Activated naive CD4-positive, alpha-beta T cell treated with anti-CD3 and anti-CD28 coated beads, Interleukin-2, amount 50 U/mL, for 24 hours (primary cell): ENCODE data around the gene FKBP4.
"Not testable (repeated sequence)": the region's sequence is repeated elsewhere in the genome, so short reads cannot be mapped to it uniquely, and the experiment has no call there.

Source experiments
- H3K27ac Mint-ChIP-seq: one replicate; pipeline ENCODE4 v1.8.0; 2021; ENCODE audit warnings: mild to moderate bottlenecking, mixed read lengths
- H3K27me3 Mint-ChIP-seq: one replicate; pipeline ENCODE4 v1.8.0; 2021; ENCODE audit warnings: mixed read lengths
- H3K36me3 Mint-ChIP-seq: one replicate; pipeline ENCODE4 v1.8.0; 2021; ENCODE audit warnings: mixed read lengths
- H3K4me1 Mint-ChIP-seq: one replicate; pipeline ENCODE4 v1.8.0; 2021; ENCODE audit warnings: mixed read lengths
- H3K4me3 Mint-ChIP-seq: one replicate; pipeline ENCODE4 v1.8.0; 2021; ENCODE audit warnings: mild to moderate bottlenecking, mixed read lengths
- H3K9me3 Mint-ChIP-seq: one replicate; pipeline ENCODE4 v1.8.0; 2021; ENCODE audit warnings: mixed read lengths

The FKBP4 gene

DNA sequence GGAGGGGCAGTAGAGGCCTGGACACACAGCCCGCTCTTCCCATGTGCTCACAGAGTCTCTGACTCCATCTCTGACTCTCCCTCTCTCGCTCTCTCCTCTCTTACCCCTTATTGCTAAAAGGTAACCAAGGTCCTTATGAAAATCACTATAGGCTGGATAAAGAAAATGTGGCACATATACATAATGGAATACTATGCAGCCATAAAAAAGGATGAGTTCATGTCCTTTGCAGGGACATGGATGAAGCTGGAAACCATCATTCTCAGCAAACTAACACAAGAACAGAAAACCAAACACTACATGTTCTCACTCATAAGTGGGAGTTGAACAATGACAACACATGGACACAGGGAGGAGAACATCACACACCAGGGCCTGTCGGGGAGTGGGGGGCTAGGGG is 24.2 kb upstream of the FKBP4 start:
- H3K36me3 Mint-ChIP-seq, H3K4me3 Mint-ChIP-seq, H3K4me1 Mint-ChIP-seq, H3K27ac Mint-ChIP-seq, H3K27me3 Mint-ChIP-seq, H3K9me3 Mint-ChIP-seq: not testable (repeated sequence)

DNA sequence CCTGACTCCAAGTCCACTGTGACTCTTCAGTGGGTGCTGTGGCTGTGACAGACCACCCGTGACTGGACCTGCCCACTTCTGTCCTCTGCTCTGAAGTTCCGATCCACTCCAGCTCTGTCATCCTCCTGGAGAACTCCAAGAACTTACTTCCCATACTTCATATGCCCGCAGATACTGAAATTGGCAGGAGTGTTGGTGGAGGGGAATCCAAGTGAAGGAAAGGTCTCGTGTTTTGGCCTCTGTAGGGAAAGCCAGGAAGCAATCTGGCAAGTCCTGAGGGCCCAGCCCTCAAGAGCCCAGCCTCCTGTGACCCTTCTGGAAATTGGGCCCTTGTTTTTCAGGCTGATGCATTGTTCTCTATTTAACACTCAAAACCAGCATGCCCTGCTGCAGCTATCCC is 22.4 kb upstream of the FKBP4 start:
- Mint-ChIP-seq H3K9me3 (no peaks in the 10 kb centered on the region), H3K4me3 (no peak overlapping the region), H3K36me3 (no peaks in the 10 kb centered on the region), H3K27me3 (no peaks in the 10 kb centered on the region), H3K4me1 (peaks cover 5% of the 10 kb centered on the region), H3K27ac (no peak overlapping the region)

DNA sequence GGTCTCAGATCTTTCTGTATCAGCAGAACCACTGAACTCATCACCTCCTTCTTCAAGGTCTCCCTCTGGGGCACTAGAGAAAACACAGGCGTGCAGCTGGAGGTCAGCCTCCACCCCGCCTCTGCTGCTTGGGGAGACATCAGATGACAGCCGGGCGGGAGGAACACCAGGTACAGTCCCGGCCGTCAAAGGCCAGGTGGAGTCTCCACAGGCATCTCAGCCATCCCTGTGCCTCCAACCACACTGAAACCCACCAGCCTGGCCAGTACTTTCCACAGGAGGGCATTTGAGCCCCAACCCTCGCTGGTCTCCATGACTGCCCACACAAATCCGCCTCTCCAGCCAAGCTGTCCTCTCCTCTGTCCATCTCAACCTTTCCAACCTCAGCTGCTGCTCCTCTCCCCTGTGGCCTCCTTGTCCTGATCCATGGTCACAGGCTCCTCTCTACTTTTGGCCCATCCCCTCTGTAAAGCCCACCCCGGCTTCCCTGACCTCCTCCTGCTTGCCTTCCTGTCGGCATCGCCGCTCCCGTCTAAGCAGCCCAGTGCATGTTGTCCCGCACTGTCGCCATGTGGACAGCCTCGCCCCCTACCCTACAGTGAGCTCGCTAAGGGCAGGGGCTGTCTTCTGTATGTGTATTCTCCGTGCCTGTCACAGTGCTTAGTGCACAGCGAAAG is 21.4 kb upstream of the FKBP4 start:
- H3K27me3 Mint-ChIP-seq: no peaks in the 10 kb centered on the region
- no peak overlapping the region for H3K27ac Mint-ChIP-seq
- peaks cover under 1% of the 10 kb centered on the region for H3K4me1 Mint-ChIP-seq
- no peaks in the 10 kb centered on the region for H3K36me3 Mint-ChIP-seq
- no peak overlapping the region for H3K4me3 Mint-ChIP-seq
- no peaks in the 10 kb centered on the region for H3K9me3 Mint-ChIP-seq

DNA sequence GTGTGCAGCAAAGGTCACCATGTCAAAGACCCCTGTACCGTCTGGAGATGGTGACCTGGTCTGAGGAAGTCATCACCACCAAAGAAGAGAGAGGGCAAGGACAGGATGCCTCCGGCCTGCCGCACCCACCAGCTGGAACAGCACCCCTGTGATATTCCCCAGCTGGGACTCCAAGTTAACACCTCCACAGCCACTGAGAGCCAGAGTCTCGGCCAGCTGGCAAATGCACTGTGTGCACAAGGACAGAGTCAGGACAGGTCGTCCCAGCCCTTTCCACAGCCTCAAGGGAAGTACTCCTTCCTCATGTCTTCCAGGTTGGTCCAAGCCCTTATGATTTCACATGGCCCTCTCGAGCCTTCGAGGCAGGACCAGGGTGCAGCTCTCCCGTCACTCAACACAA is 19.3 kb upstream of the FKBP4 start:
- Mint-ChIP-seq H3K27me3 (no peaks in the 10 kb centered on the region), H3K9me3 (no peaks in the 10 kb centered on the region), H3K4me3 (no peak overlapping the region), H3K27ac (no peak overlapping the region), H3K36me3 (no peaks in the 10 kb centered on the region), H3K4me1 (no peaks in the 10 kb centered on the region)

DNA sequence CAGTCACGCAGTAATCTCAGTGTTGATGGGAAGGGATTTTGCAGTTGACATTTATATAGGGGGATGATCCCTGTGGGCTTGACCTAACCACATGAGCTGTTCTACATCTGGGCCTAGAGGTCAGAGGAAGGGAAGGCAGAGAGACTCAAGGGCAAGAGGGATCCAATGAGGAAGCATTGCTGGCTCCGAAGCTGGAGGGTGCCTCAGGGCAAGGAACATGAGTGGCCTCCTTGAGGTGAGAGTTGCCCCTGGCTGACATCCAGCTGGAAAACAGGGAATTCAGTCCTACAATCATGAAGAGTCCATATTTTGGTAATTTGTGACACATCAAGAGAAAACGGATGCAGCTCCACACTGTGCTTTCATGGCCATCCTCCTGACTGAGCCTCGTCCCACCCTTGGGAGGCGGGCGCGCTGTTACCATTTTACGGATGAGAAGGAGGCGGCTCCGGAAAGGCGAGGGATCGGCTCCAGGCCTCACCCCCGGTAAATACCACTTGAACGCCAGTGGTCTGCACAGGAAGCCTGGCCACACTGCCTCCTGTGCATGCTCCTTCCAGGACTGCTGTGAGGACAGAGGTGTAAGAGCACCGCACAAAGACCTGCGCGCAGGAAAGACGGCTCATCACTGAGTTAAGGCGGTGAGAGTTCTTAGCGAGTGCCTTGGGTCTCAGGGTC is 18.5 kb upstream of the FKBP4 start:
- Mint-ChIP-seq H3K27ac (no peak overlapping the region), H3K36me3 (no peaks in the 10 kb centered on the region), H3K9me3 (no peaks in the 10 kb centered on the region), H3K4me1 (no peaks in the 10 kb centered on the region), H3K27me3 (no peaks in the 10 kb centered on the region), H3K4me3 (no peak overlapping the region)

DNA sequence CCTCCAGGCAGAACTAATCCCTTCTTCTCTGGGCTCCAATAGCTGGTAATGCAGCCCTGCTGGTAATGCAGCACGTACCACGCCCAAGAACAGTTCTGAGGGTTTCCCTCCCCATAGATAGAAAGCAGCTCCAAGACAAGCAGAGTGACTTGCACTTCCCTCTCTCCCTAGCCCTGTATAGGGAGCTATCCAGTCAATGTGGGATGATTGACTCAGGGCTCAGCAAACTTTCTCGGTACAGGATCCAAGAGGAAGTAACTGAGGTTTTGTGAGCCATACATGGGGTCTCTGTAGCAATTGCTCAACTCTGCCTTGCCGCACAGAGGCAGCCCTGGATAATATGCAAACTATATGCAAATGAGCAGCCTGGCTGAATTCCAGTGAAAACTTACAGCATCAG is 15.5 kb upstream of the FKBP4 start:
- peaks cover 6% of the 10 kb centered on the region for H3K4me1 Mint-ChIP-seq
- H3K27ac Mint-ChIP-seq: no peak overlapping the region
- no peaks in the 10 kb centered on the region for H3K36me3 Mint-ChIP-seq
- H3K27me3 Mint-ChIP-seq: peaks cover 2% of the 10 kb centered on the region
- no peaks in the 10 kb centered on the region for H3K9me3 Mint-ChIP-seq
- H3K4me3 Mint-ChIP-seq: no peak overlapping the region

DNA sequence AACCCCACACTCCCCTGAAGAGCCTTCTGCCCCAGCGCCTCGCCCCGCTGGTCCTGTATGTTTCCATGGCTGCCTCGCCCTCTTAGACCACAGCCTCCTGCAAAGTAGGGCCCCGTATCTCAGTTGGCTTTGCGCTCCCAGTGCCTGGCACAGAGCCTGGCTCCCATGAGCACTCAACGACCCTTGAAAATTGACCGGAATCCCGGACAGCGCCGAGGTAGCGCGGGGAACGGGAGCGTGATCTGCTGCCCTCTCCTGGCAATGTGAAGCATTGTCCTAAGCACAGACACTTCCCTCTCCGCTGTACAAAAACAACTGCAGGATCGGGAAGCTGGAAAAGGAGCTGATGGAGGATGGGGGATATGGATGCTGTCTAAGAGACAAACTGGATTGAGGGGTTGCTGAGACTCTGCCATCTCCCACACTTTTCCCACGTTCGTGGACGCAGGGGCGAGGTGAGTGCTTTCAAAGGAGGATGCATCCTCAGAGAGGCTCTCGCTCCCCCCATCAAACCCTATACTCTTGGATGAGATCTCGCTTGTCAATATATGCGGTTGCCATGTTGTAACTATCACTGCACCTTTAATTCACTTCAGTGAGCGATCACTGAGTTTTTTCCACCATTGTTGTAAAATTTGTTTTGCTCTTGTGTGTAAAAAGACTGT is 10.7 kb upstream of the FKBP4 start:
- Mint-ChIP-seq H3K27me3 (peaks cover 2% of the 10 kb centered on the region), H3K4me3 (peak overlapping the region; percentile 75), H3K4me1 (peaks cover 8% of the 10 kb centered on the region), H3K27ac (no peak overlapping the region), H3K36me3 (no peaks in the 10 kb centered on the region), H3K9me3 (no peaks in the 10 kb centered on the region)

DNA sequence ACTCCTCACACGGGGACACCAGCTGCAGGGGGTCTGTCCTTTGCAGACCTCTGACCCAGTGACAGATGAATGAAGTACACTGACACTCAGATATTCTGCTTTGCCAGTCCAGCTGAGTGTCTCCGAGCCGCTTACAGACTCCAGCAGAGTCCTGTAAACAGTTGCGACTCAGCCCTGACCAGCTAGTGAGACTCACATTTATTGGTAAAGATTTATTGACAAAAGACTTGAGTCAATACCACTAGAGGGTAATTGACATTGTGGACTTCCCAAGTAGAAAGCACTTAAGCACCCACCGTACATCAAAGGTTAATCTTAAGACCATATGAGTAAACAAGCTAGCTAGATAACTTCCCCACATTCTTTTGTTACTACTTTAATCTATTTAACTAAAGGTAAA is 9.8 kb upstream of the FKBP4 start:
- Mint-ChIP-seq H3K27ac (no peak overlapping the region), H3K27me3 (peaks cover 2% of the 10 kb centered on the region), H3K36me3 (no peaks in the 10 kb centered on the region)

DNA sequence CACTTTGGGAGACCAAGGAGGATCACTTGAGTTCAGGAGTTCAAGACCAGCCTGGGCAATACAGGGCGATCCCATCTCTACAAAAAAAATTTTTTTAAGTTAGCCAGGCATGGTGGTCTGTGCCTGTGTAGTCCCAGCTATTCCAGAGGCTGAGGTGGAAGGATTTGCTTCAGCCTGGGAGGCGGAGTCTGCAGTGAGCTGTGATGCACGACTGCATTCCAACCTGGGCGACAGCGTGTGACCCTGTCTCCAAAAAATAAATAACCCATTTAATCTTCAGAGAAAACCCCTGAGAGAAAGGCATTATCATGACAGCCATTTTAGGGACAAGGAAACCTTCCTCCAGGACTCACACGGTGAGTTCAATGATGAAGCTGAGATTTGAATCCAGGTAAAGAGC is 3.7 kb upstream of the FKBP4 start:
- H3K36me3 Mint-ChIP-seq: peaks cover 1% of the 10 kb centered on the region
- no peaks in the 10 kb centered on the region for H3K9me3 Mint-ChIP-seq
- no peak overlapping the region for H3K27ac Mint-ChIP-seq
- H3K4me1 Mint-ChIP-seq: peaks cover under 1% of the 10 kb centered on the region
- no peaks in the 10 kb centered on the region for H3K27me3 Mint-ChIP-seq
- no peak overlapping the region for H3K4me3 Mint-ChIP-seq

More for the DNA sequence above, 9.8 kb upstream of the FKBP4 start:
- Mint-ChIP-seq H3K9me3 (no peaks in the 10 kb centered on the region), H3K4me1 (peaks cover 8% of the 10 kb centered on the region), H3K4me3 (no peak overlapping the region)

DNA sequence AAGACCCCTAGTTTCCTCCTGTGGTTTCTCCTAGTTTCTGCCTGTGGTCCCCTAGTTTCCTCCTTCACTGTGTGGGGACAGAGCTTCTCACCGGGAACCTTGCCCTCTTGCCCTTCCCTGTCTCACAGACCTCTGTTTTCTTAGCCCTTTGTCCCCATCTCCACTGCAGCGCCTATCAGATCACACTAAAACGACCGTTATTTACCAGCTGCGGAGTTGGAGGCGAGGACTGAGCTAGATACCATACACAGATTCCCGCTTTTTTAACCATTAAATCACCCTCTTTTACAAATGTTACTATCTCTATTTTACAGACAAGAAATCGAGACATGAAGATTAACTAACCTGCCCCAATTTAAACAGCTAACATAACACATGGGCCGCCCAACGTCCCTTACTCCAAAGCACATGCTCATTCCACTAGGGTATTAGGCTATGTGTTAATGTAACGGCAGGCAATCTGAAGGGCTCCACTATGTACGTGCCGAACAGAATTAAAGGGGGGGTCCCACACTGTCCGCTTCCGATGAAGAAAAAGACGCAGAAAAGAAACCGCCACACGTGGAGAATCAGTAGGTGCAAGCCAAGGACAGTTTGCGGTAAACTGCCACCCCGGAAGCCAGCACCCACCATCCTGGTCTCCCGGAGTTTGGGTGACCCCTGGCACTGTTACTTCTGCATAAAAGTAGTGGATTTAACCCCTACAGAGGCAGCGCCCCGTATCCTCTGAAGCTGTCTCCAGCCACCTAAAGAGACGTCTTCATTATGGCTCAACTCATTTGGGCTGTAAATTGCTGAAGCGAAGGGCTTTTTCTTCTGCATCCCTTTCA is 1.9 kb upstream of the FKBP4 start:
- no peak overlapping the region for H3K27ac Mint-ChIP-seq

DNA sequence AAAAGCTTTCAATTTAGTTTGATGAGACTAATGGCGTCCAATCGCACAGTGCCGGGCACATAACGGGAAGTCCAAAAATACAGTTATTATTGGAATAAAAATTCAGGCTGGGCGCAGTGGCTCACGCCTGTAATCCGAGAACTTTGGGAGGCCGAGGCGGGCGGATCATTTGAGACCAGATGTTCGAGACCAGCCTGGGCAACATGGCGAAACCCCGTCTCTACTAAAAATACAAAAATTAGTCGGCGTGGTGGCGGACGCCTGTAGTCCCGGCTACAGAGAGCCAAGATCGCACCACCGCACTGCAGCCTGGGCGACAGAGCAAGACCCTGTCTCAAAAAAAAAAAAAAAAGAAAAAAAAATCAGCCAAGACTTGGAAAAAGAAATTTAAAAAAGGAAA is 1.2 kb upstream of the FKBP4 start:
- Mint-ChIP-seq H3K4me1 (peaks cover 20% of the 10 kb centered on the region), H3K4me3 (peak overlapping the region; percentile 82), H3K27ac (no peak overlapping the region), H3K27me3 (no peaks in the 10 kb centered on the region), H3K36me3 (peaks cover 15% of the 10 kb centered on the region), H3K9me3 (no peaks in the 10 kb centered on the region)

More for the DNA sequence above, 1.9 kb upstream of the FKBP4 start:
- H3K4me3 Mint-ChIP-seq: peak overlapping the region; percentile 82
- peaks cover 16% of the 10 kb centered on the region for H3K4me1 Mint-ChIP-seq
- no peaks in the 10 kb centered on the region for H3K9me3 Mint-ChIP-seq
- peaks cover 12% of the 10 kb centered on the region for H3K36me3 Mint-ChIP-seq
- H3K27me3 Mint-ChIP-seq: no peaks in the 10 kb centered on the region

DNA sequence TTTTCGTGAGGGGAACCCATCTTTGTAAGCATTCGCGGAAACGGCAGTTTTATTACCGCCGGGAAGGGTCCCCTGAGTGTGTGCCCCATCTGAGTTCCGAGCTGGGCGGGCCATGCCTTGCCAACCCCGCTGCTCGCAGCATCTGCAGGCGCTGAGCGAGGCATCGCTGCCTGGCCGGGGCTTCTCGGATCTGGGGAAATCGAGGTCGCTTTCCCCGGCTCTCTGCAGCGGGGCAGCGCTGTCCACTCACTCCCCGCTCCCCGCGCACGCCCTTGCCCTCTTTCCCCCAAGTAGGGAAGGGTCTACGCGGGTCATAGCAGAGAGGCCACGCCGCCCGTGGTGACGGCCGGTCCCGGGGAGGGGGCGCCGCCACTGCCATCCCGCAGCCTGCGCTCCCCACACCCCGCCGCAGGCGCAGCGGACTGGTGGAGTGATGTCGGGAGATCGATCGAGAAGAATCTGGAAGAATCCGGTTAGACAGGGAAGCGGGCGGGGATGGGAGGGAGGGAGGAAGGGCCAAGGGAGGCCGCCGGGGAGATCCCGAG is 507 bp upstream of the FKBP4 start:
- Mint-ChIP-seq H3K27ac (no peak overlapping the region), H3K4me3 (peak overlapping the region; percentile 82), H3K4me1 (peaks cover 23% of the 10 kb centered on the region), H3K27me3 (no peaks in the 10 kb centered on the region), H3K36me3 (peaks cover 19% of the 10 kb centered on the region), H3K9me3 (no peaks in the 10 kb centered on the region)

DNA sequence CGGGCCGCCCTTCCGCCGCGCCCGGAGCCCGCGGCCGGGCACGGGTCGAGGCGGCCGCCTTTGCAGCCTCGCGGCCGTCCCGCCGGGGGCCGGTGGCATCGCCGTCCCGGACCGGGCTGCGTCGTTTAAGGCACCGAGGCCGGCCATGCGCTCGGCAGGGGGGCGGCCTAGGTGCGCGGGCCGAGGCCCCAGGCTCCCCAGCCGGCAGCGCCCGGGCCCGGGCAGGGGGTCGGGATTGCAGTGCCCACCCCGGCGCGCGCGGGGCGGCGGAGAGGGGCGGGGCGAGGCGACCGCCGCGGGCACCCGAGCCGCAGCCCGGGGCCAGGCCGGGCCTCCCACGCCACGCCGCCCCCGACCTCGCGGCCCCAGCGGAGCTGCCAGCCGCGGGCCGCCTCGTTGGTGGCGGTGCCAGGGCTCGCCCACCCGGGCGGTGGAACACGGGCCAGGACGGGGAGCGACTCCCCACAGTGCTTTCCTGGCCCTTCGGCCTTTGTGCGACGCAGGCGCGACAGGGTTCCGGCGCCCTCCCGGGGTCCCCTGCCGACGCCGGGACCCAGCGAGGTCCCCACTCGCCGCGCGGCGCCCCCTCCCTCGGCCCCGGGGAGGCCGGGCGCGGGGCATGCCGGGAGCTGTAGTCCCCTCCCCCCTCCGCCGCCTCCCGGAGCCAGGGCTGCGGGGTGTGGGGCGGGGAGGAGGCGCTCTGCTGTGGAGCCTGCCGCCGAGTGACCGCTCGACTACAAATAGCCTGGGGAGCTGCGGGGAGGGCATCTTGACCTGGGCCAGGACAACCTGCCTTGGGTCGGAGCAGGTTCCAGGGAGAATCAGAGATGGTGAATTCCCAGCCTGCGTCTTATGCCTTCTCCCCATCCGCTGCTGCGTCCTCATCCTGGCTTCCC is 769 bp downstream of the FKBP4 start:
- peaks cover 23% of the 10 kb centered on the region for H3K36me3 Mint-ChIP-seq
- peaks cover 23% of the 10 kb centered on the region for H3K4me1 Mint-ChIP-seq
- H3K4me3 Mint-ChIP-seq: peak overlapping the region; percentile 95
- H3K27me3 Mint-ChIP-seq: no peaks in the 10 kb centered on the region
- H3K9me3 Mint-ChIP-seq: no peaks in the 10 kb centered on the region
- peak overlapping the region; percentile 89 for H3K27ac Mint-ChIP-seq

DNA sequence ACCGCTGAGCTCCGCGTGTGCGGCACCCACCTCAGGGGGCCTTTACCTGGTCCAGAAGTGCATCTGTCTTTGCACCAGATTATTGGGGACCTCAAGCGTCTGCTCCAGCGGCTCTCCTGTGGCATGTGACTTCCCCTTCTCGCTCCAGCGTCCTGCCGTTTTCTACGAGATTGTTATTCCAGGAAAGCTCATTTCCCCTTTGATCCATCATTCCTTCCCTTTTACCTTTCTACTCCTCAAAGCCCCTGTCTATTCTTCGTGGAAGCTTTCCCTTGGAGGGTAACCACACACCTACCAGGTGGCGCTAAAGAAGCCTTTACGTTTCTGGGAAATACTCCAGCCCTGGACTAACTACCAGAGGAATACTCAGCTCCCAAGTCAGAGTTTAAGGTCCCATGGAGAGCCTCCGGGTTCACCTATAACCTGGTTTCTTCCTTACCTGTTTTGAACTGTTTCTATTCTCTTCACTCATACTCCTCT is 1.5 kb downstream of the FKBP4 start:
- no peaks in the 10 kb centered on the region for H3K9me3 Mint-ChIP-seq
- H3K27ac Mint-ChIP-seq: peak overlapping the region; percentile 89
- H3K36me3 Mint-ChIP-seq: peaks cover 23% of the 10 kb centered on the region
- H3K27me3 Mint-ChIP-seq: no peaks in the 10 kb centered on the region
- H3K4me1 Mint-ChIP-seq: peaks cover 23% of the 10 kb centered on the region
- H3K4me3 Mint-ChIP-seq: peak overlapping the region; percentile 95
